Measurements from ENCODE around the gene RFTN1.

DNA sequence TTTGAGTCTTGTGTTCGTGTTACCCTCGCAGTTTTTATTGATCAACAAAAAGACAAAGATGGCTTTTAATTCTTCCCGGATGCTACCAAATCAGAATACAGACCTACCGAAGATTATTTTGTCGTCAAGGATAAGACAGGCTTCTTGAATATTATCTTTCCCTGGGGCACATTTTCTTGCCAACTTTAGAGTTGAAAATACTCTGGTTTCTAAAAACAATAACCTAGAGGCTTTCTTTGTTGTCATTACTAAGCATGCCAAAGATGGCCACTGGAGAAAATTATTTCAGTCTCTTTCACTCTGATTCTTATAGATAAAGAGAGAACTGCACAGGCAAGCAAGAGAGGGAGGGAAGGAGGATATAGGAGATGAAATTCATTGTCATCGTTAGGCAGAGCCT, 214.6 kb downstream of the RFTN1 start:
- TF ChIP-seq HDGF (IDR thresholded peaks at IDR 0.05; ENCODE audit: borderline replicate concordance) (no peak), TARDBP (IDR thresholded peaks at IDR 0.05) (no peak)

Measured in HEK293T (cell line).